GM18858 (cell line): ENCODE results near the gene SRP9.
"Not testable (repeated sequence)": the region's sequence is repeated elsewhere in the genome, so short reads cannot be mapped to it uniquely, and the experiment has no call there.

Experiments used
- ATAC-seq: cut with Tn5 transposase; IDR thresholded peaks from one replicate; pipeline ENCODE4 v1.9.1; 2021; ENCODE audit not compliant: unreplicated experiment

SRP9 gene

DNA sequence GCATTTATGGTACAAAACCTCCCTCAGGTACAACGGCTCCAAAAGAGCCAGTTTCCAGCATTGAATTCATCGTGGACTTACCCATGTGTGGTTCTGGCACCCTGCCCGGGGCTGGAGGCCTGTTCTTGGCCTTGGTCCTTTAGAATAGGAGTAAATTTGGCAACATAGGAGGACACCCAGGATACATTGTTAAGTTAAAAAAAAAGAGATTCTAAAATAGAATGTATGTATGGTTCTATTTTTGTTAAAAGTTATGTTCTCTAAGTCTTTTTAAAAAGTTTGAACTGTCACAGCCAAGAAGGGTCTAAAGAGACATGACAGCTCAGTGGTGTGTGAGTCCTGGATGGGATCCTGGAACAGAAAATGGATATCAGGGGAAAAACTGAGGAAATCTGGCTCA is 58.2 kb downstream of the SRP9 start:
- ATAC-seq = no peak

GRCh38 chr1:225836296-225836695 is 58.7 kb downstream of the SRP9 start:
- not testable (repeated sequence) for ATAC-seq

DNA sequence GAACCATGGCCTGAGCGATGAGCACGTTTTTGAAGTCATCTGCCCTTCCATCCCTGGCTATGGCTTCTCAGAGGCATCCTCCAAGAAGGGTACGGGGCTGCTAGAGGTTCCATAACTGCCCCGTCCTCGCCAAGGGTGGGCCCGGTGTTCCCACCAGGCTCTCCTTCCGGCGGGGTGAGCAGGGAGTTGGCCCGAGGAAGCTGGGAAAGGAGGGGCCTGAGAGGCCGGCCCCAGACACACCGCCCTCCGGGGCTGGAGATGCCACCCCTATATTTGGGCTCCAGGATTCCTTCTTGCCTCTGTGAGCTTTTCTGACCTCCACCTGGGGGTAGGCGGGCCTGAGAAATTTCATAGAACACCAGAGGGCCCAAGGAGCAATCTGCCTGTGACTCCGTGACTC is 61.2 kb downstream of the SRP9 start:
- ATAC-seq = no peak
